ENCODE measurements around the gene HLF. TPM values are rescaled to one million over a fixed set of nuclear protein-coding genes. Genes with fewer than 3 reads are reported as not detected.

The HLF gene
- polyA plus RNA-seq, 3 donors = not detected

DNA sequence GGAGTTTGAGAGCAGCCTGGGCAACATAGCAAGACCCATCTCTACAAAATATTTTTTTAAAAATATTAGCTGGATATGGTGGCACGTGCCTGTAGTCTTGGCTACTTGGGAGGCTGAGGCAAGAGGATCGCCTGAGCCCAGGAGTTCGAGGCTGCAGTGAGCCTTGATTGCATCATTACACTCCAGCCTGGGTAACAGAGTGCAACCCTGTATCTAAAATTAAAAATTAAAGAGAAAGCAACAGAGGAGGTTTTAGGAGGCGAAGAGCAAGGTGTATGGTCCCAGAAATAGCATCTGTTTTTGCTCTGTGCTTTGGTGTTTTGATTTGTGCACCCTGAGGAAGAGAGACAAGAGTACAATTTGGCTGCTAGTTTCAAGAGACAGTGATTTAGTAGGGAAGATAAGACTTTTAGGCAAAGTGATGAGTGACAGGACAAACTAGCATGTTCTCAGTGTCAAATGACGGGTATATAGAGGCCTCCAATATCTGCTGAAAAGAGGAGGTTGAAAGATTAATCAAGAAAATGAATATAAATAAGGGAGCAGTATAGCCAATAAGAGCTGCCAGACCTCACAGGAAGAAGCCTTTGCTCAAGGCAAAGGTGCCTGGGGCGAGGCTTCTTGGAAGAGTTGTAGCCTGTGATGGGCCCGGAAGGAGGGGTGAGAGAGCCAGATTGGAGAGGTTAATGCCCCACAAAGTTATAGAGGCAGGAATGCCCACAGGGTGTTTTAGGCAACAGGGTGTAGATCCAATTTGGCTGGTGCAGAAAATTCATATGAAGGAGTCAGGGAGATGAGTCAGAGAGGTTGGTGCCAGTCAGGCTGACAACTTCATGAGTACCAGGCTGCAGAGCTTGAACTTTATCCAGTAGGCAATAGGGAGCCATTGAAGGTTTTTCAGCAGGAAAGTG, 11.4 kb downstream of the HLF start:
- intact Hi-C loops (cut with micrococcal nuclease) = no loop called here
- Mint-ChIP-seq H3K36me3 (no peaks in the 10 kb centered on the region), H3K9me3 (peaks cover 0 to 4% (median 0%) of the 10 kb centered on the region in 7 donors), H3K4me3 (no peak overlapping the region), H3K4me1 (no peaks in the 10 kb centered on the region), H3K27ac (no peak overlapping the region), H3K27me3 (ENCODE audit: low read depth in 3 of 3) (peaks cover 16 to 31% (median 20%) of the 10 kb centered on the region in 3 donors)
- Histone ChIP-seq H3K4me1 (ENCODE audit: control insufficient read depth in 1 of 2, insufficient read depth in 2 of 2, low read length in 2 of 2) (no peaks in the 10 kb centered on the region), H3K79me2 (ENCODE audit: insufficient read depth, low read length) (no peaks in the 10 kb centered on the region), H2AFZ (ENCODE audit: insufficient read depth, low read depth, low read length, poor library complexity, severe bottlenecking) (no peak overlapping the region), H3K9ac (ENCODE audit: insufficient read depth, low read length, poor library complexity, severe bottlenecking) (no peak overlapping the region), H3K9me3 (replicated peaks in 1 of 2; ENCODE audit: control insufficient read depth in 1 of 2, insufficient read depth in 1 of 2, low read length in 2 of 2) (peaks cover 0 to under 1% of the 10 kb centered on the region in 2 donors), H3K27me3 (ENCODE audit: control insufficient read depth in 2 of 2, insufficient read depth in 2 of 2, low read length in 2 of 2) (peaks cover 14 to 22% of the 10 kb centered on the region in 2 donors), H3K36me3 (replicated peaks in 1 of 2; ENCODE audit: control insufficient read depth in 1 of 2, insufficient read depth in 2 of 2, low read length in 2 of 2) (no peaks in the 10 kb centered on the region), H3K4me2 (replicated peaks; ENCODE audit: extremely low read depth, low read length, poor library complexity, severe bottlenecking) (no peak overlapping the region), H3K27ac (ENCODE audit: low read depth in 1 of 2, low read length in 2 of 2) (no peak overlapping the region), H3K4me3 (replicated peaks in 1 of 3; ENCODE audit: low read depth in 2 of 3, low read length in 3 of 3) (no peak overlapping the region), H4K20me1 (ENCODE audit: insufficient read depth, low read length) (no peaks in the 10 kb centered on the region)
- DNase-seq = no peak
- WGBS (ENCODE audit: insufficient coverage) = 79% methylated on average over 7 of the region's 7 CpGs
- TF ChIP-seq, protein P1, sequence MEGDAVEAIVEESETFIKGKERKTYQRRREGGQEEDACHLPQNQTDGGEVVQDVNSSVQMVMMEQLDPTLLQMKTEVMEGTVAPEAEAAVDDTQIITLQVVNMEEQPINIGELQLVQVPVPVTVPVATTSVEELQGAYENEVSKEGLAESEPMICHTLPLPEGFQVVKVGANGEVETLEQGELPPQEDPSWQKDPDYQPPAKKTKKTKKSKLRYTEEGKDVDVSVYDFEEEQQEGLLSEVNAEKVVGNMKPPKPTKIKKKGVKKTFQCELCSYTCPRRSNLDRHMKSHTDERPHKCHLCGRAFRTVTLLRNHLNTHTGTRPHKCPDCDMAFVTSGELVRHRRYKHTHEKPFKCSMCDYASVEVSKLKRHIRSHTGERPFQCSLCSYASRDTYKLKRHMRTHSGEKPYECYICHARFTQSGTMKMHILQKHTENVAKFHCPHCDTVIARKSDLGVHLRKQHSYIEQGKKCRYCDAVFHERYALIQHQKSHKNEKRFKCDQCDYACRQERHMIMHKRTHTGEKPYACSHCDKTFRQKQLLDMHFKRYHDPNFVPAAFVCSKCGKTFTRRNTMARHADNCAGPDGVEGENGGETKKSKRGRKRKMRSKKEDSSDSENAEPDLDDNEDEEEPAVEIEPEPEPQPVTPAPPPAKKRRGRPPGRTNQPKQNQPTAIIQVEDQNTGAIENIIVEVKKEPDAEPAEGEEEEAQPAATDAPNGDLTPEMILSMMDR (IDR thresholded peaks at IDR 0.05) = no peak

DNA sequence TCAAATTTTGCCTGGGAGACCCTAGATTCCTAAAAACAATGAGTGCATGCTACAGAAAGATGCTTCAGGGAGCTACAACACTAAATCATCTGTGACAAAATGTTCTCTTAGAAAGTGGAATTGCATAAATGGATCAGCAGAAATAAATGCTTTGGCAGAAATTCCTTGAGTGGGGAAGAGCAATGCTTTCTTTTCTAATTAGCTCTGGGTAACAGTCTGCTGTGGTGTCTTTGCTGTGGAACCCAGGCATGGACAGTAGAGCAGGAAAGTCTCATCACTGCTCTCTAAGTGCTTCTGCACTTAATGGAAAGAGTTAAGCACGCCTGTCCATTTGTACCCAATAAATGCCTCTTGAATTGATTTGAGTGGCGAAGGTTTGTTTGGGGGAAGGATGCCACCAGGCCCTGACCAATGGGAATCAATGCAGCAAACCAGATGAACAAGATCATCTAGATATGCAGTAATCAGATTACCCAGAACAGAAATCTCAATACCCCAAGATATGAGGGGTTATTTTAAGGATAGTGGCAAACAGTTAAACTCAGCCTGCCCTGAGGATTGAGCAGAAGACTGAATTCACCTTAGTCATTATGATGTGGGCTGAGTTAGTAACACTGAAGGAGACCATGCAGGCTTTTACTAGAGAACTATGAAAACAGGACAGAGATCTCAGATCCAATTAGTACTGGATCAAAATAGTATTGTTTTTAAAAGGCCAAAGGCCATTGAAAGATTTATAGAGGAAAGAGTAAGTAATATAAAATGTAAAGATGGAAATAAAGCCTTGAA, 13.6 kb downstream of the HLF start:
- Mint-ChIP-seq H3K4me1 (no peaks in the 10 kb centered on the region), H3K9me3 (peaks cover 0 to under 1% (median 0%) of the 10 kb centered on the region in 7 donors), H3K4me3 (no peak overlapping the region), H3K27me3 (ENCODE audit: low read depth in 3 of 3) (peaks cover 6 to 13% (median 9%) of the 10 kb centered on the region in 3 donors), H3K36me3 (no peaks in the 10 kb centered on the region), H3K27ac (no peak overlapping the region)
- Histone ChIP-seq H2AFZ (ENCODE audit: insufficient read depth, low read depth, low read length, poor library complexity, severe bottlenecking) (no peak overlapping the region), H3K27ac (ENCODE audit: low read depth in 1 of 2, low read length in 2 of 2) (no peak overlapping the region), H3K4me1 (ENCODE audit: control insufficient read depth in 1 of 2, insufficient read depth in 2 of 2, low read length in 2 of 2) (no peaks in the 10 kb centered on the region), H3K27me3 (ENCODE audit: control insufficient read depth in 2 of 2, insufficient read depth in 2 of 2, low read length in 2 of 2) (peaks cover 0 to 4% of the 10 kb centered on the region in 2 donors), H3K79me2 (ENCODE audit: insufficient read depth, low read length) (no peaks in the 10 kb centered on the region), H3K4me2 (replicated peaks; ENCODE audit: extremely low read depth, low read length, poor library complexity, severe bottlenecking) (no peak overlapping the region), H3K9ac (ENCODE audit: insufficient read depth, low read length, poor library complexity, severe bottlenecking) (no peak overlapping the region), H3K4me3 (replicated peaks in 1 of 3; ENCODE audit: low read depth in 2 of 3, low read length in 3 of 3) (no peak overlapping the region), H3K9me3 (replicated peaks in 1 of 2; ENCODE audit: control insufficient read depth in 1 of 2, insufficient read depth in 1 of 2, low read length in 2 of 2) (no peaks in the 10 kb centered on the region), H3K36me3 (replicated peaks in 1 of 2; ENCODE audit: control insufficient read depth in 1 of 2, insufficient read depth in 2 of 2, low read length in 2 of 2) (no peaks in the 10 kb centered on the region), H4K20me1 (ENCODE audit: insufficient read depth, low read length) (no peaks in the 10 kb centered on the region)
- DNase-seq = no peak
- TF ChIP-seq, protein P1 (IDR thresholded peaks at IDR 0.05) = no peak
- intact Hi-C loops (cut with micrococcal nuclease) = no loop called here
- WGBS (ENCODE audit: insufficient coverage) = 75% methylated on average over 2 of the region's 2 CpGs

All from CD14-positive monocyte (primary cell).